T follicular helper cell (primary cell): ENCODE measurements around the gene NR6A1.

ENCODE experiments used
- DNase-seq: peaks from one replicate; pipeline ENCODE4 v3.0.0-alpha.2; 2020; ENCODE audit warnings: low read depth

The NR6A1 gene

GRCh38 chr9:124658165-124659017 is 112.7 kb downstream of the NR6A1 start:
- DNase-seq, result no peak

GRCh38 chr9:124657516-124657915 is 113.6 kb downstream of the NR6A1 start:
- DNase-seq, result no peak

GRCh38 chr9:124654431-124654830 is 116.7 kb downstream of the NR6A1 start:
- no peak for DNase-seq

GRCh38 chr9:124652615-124653393 is 118.3 kb downstream of the NR6A1 start:
- DNase-seq, result no peak

- no peak for DNase-seq
Measured at GRCh38 chr9:124652203-124652602, 118.9 kb downstream of the NR6A1 start.

- no peak for DNase-seq
Measured at GRCh38 chr9:124645274-124645673, 125.8 kb downstream of the NR6A1 start.

- DNase-seq, result no peak
Measured at GRCh38 chr9:124639637-124640036, 131.5 kb downstream of the NR6A1 start.

- no peak for DNase-seq
Measured at GRCh38 chr9:124635285-124635684, 135.8 kb downstream of the NR6A1 start.

GRCh38 chr9:124632077-124632621 is 139.0 kb downstream of the NR6A1 start:
- DNase-seq, result no peak

- no peak for DNase-seq
Measured at GRCh38 chr9:124631326-124631725, 139.8 kb downstream of the NR6A1 start.

GRCh38 chr9:124629600-124629999 is 141.5 kb downstream of the NR6A1 start:
- DNase-seq, result no peak

GRCh38 chr9:124628741-124629140 is 142.4 kb downstream of the NR6A1 start:
- no peak for DNase-seq

GRCh38 chr9:124626276-124626675 is 144.8 kb downstream of the NR6A1 start:
- DNase-seq, result no peak

GRCh38 chr9:124625087-124625486 is 146.0 kb downstream of the NR6A1 start:
- no peak for DNase-seq

GRCh38 chr9:124624735-124624992 is 146.4 kb downstream of the NR6A1 start:
- no peak for DNase-seq

- DNase-seq, result no peak
Measured at GRCh38 chr9:124623966-124624734, 147.0 kb downstream of the NR6A1 start.

- DNase-seq, result no peak
Measured at GRCh38 chr9:124622882-124623281, 148.2 kb downstream of the NR6A1 start.

GRCh38 chr9:124621371-124622328 is 149.5 kb downstream of the NR6A1 start:
- no peak for DNase-seq

- no peak for DNase-seq
Measured at GRCh38 chr9:124618476-124618875, 152.6 kb downstream of the NR6A1 start.

GRCh38 chr9:124617477-124618141 is 153.5 kb downstream of the NR6A1 start:
- peak; percentile 48 for DNase-seq

GRCh38 chr9:124616961-124617360 is 154.2 kb downstream of the NR6A1 start:
- no peak for DNase-seq
